Stomach (tissue), 9 donors: Measurements from ENCODE around the gene MAN2C1. TPM values are rescaled to one million over a fixed set of nuclear protein-coding genes. Genes with fewer than 3 reads are reported as not detected.
"Not testable (repeated sequence)": the region's sequence is repeated elsewhere in the genome, so short reads cannot be mapped to it uniquely, and the experiment has no call there.

Experiments
- DNase-seq, 2 donors: peaks; one replicate each; pipeline versions ENCODE4 v3.0.0 to v3.0.0-alpha.2; 2013 to 2019
- H3K27ac ChIP-seq, 5 donors: fragments of 200-600 bp in 4 of 5; sonication (generic) in 4 of 5; one replicate each; pipeline ENCODE4 v1.5.1; 2013 to 2019; ENCODE audit warnings: mild to moderate bottlenecking in 1 of 5, moderate library complexity in 1 of 5
- H3K27me3 ChIP-seq, 3 donors: fragments of 200-600 bp; sonication (generic); one replicate each; pipeline ENCODE4 v1.5.1; 2017 to 2019; ENCODE audit warnings: mixed run types in 1 of 3
- H3K36me3 ChIP-seq, 4 donors: fragments of 200-600 bp; sonication (generic); 1 replicate in 3 of 4; 2 replicates in 1 of 4; pipeline ENCODE4 v1.5.1; 2016 to 2019
- H3K4me1 ChIP-seq, 4 donors: fragments of 200-600 bp; sonication (generic); one replicate each; pipeline ENCODE4 v1.5.1; 2016 to 2019
- H3K4me3 ChIP-seq, 4 donors: fragments of 200-600 bp; sonication (generic) in 3 of 4; one replicate each; pipeline ENCODE4 v1.5.1; 2016 to 2019; ENCODE audit warnings: mild to moderate bottlenecking in 1 of 4
- H3K9me3 ChIP-seq, 4 donors: fragments of 200-600 bp; sonication (generic); one replicate each; pipeline ENCODE4 v1.5.1; 2016 to 2019
- EP300 ChIP-seq: sonication (generic); formaldehyde crosslinking; IDR thresholded peaks from one replicate; pipeline ENCODE4 v1.6.1; 2017; ENCODE audit warnings: antibody characterized with exemption
- POLR2A ChIP-seq, 4 donors: fragments of 450-650 bp; IDR thresholded peaks; one replicate each; pipeline ENCODE4 v1.6.1; 2016; ENCODE audit warnings: antibody characterized with exemption in 4 of 4, control low read depth in 2 of 4, mild to moderate bottlenecking in 1 of 4, moderate library complexity in 1 of 4
- POLR2AphosphoS5 ChIP-seq, 3 donors: sonication (generic); formaldehyde crosslinking; IDR thresholded peaks; one replicate each; pipeline ENCODE4 v1.6.1; 2016; ENCODE audit warnings: antibody characterized with exemption in 3 of 3
- WGBS, 5 donors: extraction: QIAGEN DNeasy Blood & Tissue Kit in 3 of 5; methylation state at CpG; one replicate each; pipeline versions ENCODE4 v1.1.5 to v1.1.7; 2013 to 2018; 5-methylcytosine and 5-hydroxymethylcytosine counted together
- intact Hi-C: fragments of 100-400 bp; cut with DNase I; formaldehyde crosslinking; loops from one replicate; pipeline ENCODE4 v1.15.1; 2023; ENCODE audit warnings: low total_unique reads
- polyA plus RNA-seq, 3 donors: library from polyadenylated mRNA; stranded (reverse); fragments of 200-250 nt; gene quantifications; one replicate each; pipeline ENCODE4 v1.2.3, GENCODE V29; 2013
- total RNA-seq, 5 donors: library from RNA; depleted of rRNA; stranded (reverse); fragments of >200 nt; gene quantifications; one replicate each; pipeline versions ENCODE4 v1.1.0 to v1.2.3, GENCODE V29; 2014 to 2016
- TF ChIP-seq, protein P1 (sequence below), 7 experiments: fragments of 450-650 bp in 4 of 7; fragments of 200-600 bp in 3 of 7; sonication (generic) in 3 of 7; IDR thresholded peaks; one replicate each; pipeline ENCODE4 v1.5.1; 2016 to 2019; ENCODE audit warnings: antibody characterized with exemption in 7 of 7, control low read depth in 2 of 7, mild to moderate bottlenecking in 1 of 7
- donor health status: healthy with polysubstance abuse.
- donor health status: Bipolar disorder and iron deficiency.
- donor health status: healthy.

MAN2C1 gene
- total and polyA plus RNA-seq, 8 donors = 103 to 629 (median 262) TPM

DNA sequence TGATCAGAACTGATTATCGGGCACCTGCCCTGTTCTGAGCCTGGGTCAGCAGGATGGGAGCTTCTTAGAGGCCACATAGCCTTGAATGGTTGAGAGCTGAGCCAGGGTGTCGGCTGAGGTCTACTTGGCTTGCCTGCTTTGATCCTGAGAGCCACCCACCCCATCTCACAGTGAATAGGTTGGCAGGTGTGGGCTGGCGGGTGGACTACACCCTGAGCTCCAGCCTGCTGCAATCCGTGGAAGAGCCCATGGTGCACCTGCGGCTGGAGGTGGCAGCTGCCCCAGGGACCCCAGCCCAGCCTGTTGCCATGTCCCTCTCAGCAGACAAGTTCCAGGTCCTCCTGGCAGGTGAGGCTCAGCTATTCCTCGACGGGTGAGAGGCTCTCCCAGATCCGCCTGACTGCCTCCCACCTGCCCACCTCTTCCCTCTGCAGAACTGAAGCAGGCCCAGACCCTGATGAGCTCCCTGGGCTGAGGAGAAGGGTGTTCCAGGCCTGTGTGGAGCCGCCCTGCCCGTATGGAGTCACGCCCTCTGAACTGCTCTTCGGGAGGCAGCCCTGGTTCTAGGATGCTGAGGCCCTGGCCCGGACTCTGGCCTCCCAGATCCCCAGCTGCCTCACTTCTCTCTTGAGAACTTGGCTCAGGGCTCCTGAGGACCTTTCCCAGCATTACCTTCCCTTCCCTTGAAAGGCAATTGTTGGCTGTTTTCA, 28.7 kb downstream of the MAN2C1 start:
- no peaks in the 10 kb centered on the region for H3K27me3 ChIP-seq
- DNase-seq = no peak
- WGBS, 5 donors = 89 to 96% (median 92%) methylated on average over 10 to 13 of the region's 13 CpGs
- TF ChIP-seq EP300 (no peak), POLR2AphosphoS5 (IDR thresholded peaks at IDR 0.05) (no peak), POLR2A (IDR thresholded peaks at IDR 0.05) (no peak)
- TF ChIP-seq, protein P1, sequence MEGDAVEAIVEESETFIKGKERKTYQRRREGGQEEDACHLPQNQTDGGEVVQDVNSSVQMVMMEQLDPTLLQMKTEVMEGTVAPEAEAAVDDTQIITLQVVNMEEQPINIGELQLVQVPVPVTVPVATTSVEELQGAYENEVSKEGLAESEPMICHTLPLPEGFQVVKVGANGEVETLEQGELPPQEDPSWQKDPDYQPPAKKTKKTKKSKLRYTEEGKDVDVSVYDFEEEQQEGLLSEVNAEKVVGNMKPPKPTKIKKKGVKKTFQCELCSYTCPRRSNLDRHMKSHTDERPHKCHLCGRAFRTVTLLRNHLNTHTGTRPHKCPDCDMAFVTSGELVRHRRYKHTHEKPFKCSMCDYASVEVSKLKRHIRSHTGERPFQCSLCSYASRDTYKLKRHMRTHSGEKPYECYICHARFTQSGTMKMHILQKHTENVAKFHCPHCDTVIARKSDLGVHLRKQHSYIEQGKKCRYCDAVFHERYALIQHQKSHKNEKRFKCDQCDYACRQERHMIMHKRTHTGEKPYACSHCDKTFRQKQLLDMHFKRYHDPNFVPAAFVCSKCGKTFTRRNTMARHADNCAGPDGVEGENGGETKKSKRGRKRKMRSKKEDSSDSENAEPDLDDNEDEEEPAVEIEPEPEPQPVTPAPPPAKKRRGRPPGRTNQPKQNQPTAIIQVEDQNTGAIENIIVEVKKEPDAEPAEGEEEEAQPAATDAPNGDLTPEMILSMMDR (IDR thresholded peaks at IDR 0.05) = no peak
- intact Hi-C loops = no loop called here
- no peak overlapping the region for H3K4me3 ChIP-seq
- no peak overlapping the region for H3K27ac ChIP-seq
- peaks cover 17 to 40% (median 25%) of the 10 kb centered on the region in 4 donors for H3K4me1 ChIP-seq
- no peaks in the 10 kb centered on the region for H3K9me3 ChIP-seq
- H3K36me3 ChIP-seq = peaks cover 4 to 33% (median 29%) of the 10 kb centered on the region in 4 donors

DNA sequence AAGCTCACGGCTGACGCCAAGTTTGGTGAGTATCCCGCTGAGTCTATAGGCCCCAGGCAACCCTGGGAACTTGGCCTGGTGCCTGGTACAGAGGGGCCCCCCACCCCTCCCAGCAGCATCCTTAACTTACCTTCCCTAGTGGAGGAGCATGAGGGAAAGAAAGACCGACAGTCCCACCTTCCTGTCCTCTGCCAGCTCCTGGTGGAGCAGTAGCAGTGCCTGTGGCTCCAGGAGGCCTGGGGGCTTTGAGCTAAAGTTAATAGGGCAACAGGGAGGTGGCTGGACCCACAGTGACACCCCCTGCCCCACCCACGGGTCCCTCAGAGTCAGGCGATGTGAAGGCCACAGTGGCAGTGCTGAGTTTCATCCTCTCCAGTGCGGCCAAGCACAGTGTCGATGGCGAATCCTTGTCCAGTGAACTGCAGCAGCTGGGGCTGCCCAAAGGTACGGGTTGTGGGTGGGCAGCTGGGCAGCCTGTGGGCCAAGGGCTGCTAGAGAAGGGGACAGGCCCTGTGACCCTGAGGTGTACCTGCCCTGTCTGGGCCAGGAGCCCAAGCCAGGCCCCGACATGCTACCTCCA, 29.7 kb downstream of the MAN2C1 start:
- Histone ChIP-seq H3K27ac (no peak overlapping the region), H3K27me3 (no peaks in the 10 kb centered on the region), H3K4me3 (no peak overlapping the region), H3K36me3 (peaks cover 4 to 33% (median 29%) of the 10 kb centered on the region in 4 donors), H3K9me3 (no peaks in the 10 kb centered on the region), H3K4me1 (peaks cover 16 to 30% (median 20%) of the 10 kb centered on the region in 4 donors)
- 89 to 98% (median 95%) methylated on average over 9 to 11 of the region's 11 CpGs for WGBS, 5 donors
- intact Hi-C loops = no loop called here
- no peak for DNase-seq
- TF ChIP-seq, protein P1 (IDR thresholded peaks at IDR 0.05) = no peak
- no peak for TF ChIP-seq POLR2A (IDR thresholded peaks at IDR 0.05)

DNA sequence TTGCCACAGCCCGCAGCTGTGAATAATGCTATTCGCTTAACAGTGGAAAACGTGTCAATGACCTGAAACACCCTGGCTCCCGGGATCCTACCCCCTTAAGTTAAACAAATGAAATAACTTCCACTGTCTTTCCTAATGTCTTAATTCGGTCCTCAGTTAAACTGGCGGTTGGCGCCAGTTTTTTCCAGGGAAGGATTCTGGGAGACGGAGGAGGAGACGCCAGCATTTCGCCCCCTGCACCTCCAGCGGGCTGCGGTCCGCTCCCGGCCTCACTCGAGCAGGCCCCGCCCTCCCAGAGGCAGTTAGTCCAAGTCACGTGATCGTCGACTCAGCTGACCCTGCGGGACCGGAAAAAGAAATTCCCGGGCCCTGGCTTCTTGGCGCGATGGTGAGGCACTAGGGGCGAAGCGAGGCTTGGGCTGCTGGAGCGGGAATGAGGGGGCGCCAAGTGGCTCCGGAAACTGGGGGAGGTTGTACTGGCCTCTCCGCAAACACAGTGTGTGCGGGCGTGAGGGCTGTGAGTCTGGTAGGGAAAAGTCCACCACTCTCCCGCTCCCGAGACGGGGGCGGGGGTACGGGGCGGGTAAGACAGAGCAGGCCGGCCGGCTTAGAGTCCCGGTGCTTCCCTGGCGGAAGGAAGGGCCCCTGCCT, 32.6 kb downstream of the MAN2C1 start, which contains the start of gene COMMD4:
TSS of gene COMMD4 (plus strand) at position 359 of the 651 bp plus-strand sequence. CDS start at position 386, 27 bp downstream.
- WGBS, 5 donors = 0 to 1% (median 1%) methylated on average over 38 to 42 of the region's 42 CpGs

DNA sequence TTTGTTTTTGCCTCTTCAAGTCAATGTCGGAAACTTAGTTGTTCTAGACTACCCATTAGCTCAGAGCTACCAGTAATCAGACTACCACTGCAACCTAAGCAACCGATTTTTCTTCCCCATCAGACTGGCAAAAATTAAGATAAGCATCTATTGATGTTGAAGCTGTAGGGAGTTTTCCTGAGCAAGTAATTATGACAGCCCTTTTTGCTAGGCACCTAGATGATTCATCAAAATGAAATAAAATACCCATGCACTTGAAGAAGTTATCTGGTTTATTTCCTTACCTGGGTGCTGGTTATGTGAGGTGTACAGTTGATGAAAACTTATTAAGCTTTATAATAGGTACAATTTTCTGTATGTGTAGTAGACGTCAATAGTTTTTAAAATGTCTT, 33.1 kb downstream of the MAN2C1 start:
- intact Hi-C loops = no loop called here
- H3K36me3 ChIP-seq = peaks cover 0 to 21% (median 20%) of the 10 kb centered on the region in 4 donors
- H3K27me3 ChIP-seq = no peaks in the 10 kb centered on the region
- peak overlapping the region in 4 of 5 donors; percentile 59 to 84 (median 77) for H3K27ac ChIP-seq
- H3K4me1 ChIP-seq = peaks cover 11 to 25% (median 17%) of the 10 kb centered on the region in 4 donors
- peak overlapping the region; percentile 68 to 93 (median 76) for H3K4me3 ChIP-seq
- DNase-seq = no peak
- TF ChIP-seq EP300 (no peak), POLR2AphosphoS5 (IDR thresholded peaks at IDR 0.05) (no peak), POLR2A (IDR thresholded peaks at IDR 0.05) (no peak)
- TF ChIP-seq, protein P1 (IDR thresholded peaks at IDR 0.05) = no peak
- WGBS, 5 donors = 30 to 37% (median 35%) methylated on average over 3 of the region's 3 CpGs
- H3K9me3 ChIP-seq = no peaks in the 10 kb centered on the region

More for the DNA sequence above, 32.6 kb downstream of the MAN2C1 start, which contains the start of gene COMMD4:
- Histone ChIP-seq H3K36me3 (peaks cover under 1 to 26% (median 24%) of the 10 kb centered on the region in 4 donors), H3K27ac (peak within 1 kb of the TSS; percentile 34 to 84 (median 70)), H3K4me3 (peak within 1 kb of the TSS; percentile 68 to 93 (median 76)), H3K9me3 (no peaks in the 10 kb centered on the region), H3K4me1 (peaks cover 11 to 25% (median 17%) of the 10 kb centered on the region in 4 donors), H3K27me3 (no peaks in the 10 kb centered on the region)
- peak; percentile 97 to 98 for DNase-seq
- TF ChIP-seq POLR2A (IDR thresholded peaks at IDR 0.05) (no peak), POLR2AphosphoS5 (IDR thresholded peaks at IDR 0.05) (peak; percentile 59 to 88 (median 68)), EP300 (no peak)
- TF ChIP-seq, protein P1 (IDR thresholded peaks at IDR 0.05) = peak in 1 of 7 experiments; percentile 12
- intact Hi-C loops = no loop called here

DNA sequence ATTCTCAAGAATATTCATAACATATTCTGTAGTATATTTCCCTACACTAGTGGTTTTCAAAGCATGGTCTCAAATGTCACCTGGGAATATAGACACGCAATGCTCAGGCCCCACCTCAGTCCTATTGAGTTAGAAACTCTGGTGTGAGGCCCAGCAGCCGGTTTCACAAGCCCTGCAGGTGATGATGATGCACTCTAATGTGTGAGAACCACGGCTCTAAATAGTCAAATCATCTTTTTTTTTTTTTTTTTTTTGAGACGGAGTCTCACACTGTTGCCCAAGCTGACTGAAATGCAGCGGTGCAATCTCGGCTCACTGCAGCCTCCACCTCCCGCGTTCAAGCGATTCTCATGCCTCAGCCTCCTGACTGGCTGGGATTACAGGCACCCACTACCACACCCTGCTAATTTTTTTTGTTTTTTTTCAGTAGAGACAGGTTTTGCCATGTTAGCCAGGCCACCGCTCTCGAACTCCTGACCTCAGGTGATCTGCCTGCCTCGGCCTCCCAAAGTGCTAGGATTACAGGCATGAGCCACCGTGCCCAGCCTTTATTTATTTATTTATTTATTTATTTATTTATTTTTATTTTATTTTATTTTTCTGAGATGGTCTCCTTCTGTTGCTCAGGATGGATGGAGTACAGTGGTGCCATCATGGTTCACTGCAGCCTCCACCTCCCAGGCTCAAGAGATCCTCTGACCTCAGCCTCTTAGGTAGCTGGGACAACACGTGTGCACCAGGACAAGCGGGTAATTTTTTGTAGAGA, 34.6 kb downstream of the MAN2C1 start:
- H3K4me3 ChIP-seq, H3K9me3 ChIP-seq, intact Hi-C loops, H3K27ac ChIP-seq, DNase-seq, H3K36me3 ChIP-seq, H3K27me3 ChIP-seq: not testable (repeated sequence)
- WGBS, 5 donors = 87 to 93% (median 92%) methylated on average over 15 of the region's 15 CpGs
- H3K4me1 ChIP-seq = peaks cover 11 to 25% (median 17%) of the 10 kb centered on the region in 4 donors

DNA sequence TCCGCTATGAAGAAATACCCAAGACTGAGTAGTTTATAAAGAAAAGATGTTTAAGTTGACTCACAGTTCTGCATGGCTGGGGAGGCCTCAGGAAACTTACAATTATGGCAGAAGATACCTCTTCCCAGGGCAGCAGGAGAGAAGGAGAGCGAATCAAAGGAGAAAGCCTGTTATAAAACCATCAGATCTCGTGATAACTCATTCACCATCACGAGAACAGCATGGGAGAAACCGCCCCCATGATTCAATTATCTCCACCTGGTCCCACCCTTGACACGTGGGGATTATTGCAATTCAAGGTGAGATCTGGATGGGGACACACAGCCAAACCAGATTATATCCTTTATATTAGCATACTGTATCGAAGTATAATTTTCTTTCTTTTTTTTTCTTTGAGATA, 36.3 kb downstream of the MAN2C1 start:
- H3K4me3 ChIP-seq, intact Hi-C loops, H3K27me3 ChIP-seq, H3K36me3 ChIP-seq, DNase-seq, H3K27ac ChIP-seq, H3K9me3 ChIP-seq: not testable (repeated sequence)
- 72 to 80% (median 75%) methylated on average over 7 of the region's 7 CpGs for WGBS, 5 donors
- H3K4me1 ChIP-seq = peaks cover 10 to 19% (median 14%) of the 10 kb centered on the region in 4 donors
